Glomerular endothelial cell (primary cell): Measurements from ENCODE around the gene TEK. TPM values are rescaled to one million over a fixed set of nuclear protein-coding genes. Genes with fewer than 3 reads are reported as not detected.
A peak's percentile ranks its signal among the peaks of the same experiment; 100 is the strongest.
"Not testable (repeated sequence)": the region's sequence is repeated elsewhere in the genome, so short reads cannot be mapped to it uniquely, and the experiment has no call there.

Source experiments
- DNase-seq: peaks from one replicate; pipeline ENCODE4 v3.0.0-alpha.2; 2011; ENCODE audit warnings: low read depth, low spot score; ENCODE audit errors: extremely low read depth
- total RNA-seq: library from RNA; depleted of rRNA; stranded (reverse); fragments of >200 nt; gene quantifications from 2 replicates; pipeline ENCODE4 v1.2.3, GENCODE V29; 2015

TEK gene
- total RNA-seq, 1 donor from 2014 or later = 63.0 TPM

DNA sequence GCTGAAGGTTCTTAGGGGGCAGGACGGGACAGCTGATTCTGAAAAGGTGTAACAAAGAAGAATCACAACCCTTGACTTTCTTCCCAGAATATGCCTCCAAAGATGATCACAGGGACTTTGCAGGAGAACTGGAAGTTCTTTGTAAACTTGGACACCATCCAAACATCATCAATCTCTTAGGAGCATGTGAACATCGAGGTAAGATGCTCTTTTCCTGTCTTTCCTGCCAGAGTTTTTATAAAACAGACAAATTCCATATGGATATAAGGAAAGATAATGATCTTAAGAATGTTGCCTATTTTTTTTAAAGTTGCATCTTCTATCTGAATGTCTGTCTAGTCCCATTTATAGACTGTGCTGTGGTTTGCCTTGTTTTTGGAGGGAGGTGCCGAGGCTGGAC, 100.0 kb downstream of the TEK start:
- DNase-seq = no peak

DNA sequence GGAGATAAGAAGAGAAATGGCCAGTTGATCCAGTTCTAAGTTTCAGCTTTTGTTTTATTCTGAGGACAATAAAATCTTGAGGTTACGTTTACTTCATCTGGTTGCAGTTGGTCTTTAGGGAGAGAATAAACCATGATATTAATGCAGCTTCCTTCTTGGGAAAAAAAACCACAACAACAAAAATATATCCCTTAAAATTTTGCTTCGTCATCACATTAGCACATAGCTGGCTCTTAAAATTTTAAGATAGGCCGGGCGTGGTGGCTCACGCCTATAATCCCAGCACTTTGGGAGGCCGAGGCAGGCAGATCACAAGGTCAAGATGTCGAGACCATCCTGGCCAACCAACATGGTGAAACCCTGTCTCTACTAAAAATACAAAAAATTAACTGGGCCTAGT, 101.6 kb downstream of the TEK start:
- DNase-seq = no peak

DNA sequence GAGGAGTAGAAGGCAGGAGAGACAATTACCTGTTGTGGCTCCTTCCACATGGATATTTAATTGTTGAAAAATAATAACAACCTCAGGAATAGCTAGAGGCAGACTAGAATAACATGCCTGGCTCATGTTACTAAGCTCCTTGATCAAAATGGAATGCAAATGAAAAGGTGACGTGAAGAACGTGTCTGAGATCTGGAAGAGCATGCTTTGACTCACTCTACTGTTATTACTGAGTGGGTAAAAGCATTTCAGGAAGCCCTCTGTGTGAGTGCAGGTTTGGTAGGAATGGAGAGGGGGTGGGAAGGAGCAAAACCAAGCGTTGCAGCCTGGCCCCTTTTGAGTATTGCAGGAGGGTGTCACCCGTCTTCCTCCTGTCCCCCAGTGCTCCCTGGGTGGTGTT, 103.2 kb downstream of the TEK start:
- DNase-seq = no peak

DNA sequence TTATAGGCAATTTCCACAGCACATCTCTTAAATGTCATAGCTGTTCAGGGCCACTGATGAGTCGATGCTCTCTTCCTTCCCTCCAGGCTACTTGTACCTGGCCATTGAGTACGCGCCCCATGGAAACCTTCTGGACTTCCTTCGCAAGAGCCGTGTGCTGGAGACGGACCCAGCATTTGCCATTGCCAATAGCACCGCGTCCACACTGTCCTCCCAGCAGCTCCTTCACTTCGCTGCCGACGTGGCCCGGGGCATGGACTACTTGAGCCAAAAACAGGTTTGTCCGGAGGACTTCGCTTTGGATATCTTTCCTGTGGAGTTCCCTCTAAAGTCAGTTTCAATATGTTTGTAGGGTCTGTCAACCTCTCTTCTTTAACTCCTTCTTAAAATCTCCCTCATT, 103.6 kb downstream of the TEK start:
- DNase-seq = no peak

DNA sequence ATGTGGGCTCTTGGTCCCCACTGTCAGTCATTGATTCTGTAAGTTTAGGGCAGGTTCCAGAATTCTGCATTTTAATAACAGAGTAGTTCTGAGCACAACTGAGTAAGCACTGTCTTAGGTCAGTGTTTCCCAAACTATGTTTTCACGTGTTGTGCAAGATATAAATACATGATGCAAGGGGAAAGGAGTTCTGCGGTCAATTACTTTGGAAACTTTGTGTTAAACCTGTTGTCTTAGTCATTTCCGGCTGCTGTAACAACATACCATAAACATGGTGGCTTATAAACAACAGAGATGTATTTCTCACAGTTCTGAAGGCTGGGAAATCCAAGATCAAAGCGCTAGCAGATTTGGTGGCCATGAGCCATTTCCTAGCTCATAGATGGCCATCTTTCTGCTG, 118.2 kb downstream of the TEK start:
- no peak for DNase-seq

DNA sequence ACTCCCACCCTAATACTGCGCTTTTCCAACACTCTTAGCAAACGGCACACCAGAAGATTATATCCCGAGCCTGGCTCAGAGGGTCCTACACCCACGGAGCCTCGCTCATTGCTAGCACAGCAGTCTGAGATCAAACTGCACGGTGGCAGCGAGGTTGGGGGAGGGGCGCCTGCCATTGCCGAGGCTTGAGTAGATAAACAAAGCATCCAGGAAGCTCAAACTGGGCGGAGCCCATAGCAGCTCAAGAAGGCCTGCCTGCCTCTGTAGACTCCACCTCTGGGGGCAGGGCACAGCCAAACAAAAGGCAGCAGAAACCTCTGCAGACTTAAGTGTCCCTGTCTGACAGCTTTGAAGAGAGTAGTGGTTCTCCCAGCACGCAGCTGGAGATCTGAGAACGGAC, 130.6 kb downstream of the TEK start:
- not testable (repeated sequence) for DNase-seq

DNA sequence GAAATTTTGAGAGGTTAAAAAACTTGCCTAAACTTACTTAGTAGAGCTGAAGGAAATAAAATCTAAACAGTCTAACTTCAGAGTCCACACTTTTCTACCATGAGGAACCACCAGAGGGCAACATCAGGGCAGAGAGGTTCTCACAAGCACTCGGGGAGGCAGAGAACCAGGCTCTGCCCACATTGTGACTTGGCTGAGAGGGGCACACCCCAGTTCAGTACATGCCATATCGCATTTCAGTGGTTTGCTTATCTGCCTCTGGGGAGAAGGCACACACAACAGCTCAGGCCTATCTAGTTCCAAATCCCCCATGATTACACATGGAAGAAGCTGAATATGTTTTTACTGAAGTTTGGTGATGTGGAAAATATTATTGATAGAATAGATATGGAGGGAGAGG, 138.7 kb downstream of the TEK start:
- DNase-seq = peak; percentile 12

DNA sequence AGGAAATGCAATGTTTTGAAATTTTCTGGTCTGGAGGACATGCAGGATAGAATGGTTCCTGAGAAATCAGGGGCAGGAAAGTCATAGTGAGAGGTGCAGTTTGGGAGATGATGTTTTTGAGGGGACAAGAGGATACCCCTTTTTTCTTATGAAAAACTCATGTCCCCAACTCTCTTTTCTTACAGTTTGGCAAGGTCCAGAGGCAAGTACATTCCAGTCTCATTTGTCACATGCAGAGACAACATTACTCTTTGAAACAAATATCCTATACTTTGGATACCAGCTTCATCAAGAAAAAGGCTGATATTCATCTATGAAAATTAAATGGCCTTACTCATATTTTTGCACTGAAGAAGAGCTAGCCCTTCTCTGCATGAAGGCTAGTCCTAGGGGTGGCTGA, 139.7 kb downstream of the TEK start:
- DNase-seq = no peak

DNA sequence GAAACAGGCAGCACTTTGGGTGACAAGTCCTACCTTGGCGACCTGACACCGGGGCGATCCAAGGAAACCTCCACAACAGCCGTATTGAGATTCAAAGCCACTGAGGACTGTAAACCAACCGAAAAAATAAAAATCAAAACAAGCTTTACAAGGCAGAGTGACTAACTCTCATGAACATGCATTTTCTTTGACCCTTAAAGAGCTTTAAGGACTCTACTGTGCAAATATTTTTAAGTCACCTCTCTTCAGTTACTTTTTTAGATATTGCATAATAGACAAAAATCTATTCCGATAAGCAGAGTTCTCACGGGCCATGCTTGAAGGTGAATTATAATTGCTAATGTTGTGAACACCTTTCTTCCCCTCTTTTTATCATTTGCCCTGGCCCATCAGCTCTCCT, 149.6 kb downstream of the TEK start:
- DNase-seq = no peak

DNA sequence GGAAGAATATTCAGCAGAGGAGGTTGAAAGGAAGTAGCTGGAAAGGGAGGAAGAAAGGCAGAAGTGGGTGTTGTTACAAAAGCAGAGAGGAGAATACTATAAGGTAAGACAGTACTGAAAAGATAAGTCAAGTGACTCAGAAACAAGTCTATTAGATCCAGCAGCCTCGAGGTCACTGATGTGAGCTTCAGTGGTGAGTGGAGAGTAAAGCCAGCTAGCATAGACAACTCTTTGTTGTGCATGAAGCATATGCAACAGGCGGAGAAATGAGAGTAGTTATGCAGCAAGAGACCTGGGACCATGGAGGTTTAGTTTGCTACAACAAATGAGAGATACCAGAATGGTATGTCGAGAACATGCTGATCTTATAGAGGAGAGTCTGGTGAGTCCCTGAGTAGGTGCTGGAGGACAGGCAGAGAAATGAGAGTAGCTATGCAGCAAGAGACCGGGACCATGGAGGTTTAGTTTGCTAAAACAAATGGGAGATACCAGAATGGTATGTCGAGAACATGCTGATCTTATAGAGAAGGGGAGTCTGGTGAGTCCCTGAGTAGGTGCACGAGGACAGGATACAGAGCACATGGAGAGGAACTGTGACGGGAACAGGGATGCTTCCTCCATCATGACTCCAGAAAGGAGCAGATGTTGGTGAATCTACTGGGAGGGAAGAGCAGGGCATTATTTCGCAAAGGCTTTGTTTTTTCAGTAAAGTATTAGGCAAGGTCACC, 151.9 kb downstream of the TEK start:
- DNase-seq = no peak

DNA sequence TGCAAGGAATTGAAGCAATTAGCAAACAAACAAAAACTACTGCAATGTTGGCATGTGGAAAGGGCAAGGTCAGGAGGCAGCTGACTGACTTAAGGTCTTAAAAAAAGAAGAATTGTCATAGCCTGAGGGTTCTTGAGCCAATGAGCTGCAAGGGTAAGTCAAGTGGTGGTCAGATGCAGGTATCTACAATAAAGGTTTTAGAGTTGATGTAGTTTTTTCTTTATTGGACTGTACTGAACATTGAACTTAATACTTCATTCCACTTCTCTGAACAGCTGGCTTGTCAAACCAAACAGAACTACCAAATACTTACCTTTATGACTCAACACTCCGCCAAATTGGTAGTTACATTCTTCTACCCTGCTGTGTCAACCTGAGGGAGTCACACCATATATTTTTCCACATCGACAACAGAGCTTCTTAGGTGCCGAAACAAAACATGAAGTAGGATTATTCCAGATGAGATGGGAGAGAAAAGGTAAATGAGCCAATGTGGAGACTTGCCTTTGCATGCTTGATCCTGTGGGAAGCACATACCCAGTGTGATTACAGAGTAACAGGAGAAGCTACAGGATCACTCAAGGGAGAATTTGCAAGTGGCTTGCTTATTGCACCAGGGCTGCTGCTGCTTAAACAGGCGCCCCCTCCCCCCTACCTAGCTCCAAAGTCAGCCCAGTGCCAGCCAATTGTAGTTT, 152.6 kb downstream of the TEK start:
- DNase-seq = no peak

DNA sequence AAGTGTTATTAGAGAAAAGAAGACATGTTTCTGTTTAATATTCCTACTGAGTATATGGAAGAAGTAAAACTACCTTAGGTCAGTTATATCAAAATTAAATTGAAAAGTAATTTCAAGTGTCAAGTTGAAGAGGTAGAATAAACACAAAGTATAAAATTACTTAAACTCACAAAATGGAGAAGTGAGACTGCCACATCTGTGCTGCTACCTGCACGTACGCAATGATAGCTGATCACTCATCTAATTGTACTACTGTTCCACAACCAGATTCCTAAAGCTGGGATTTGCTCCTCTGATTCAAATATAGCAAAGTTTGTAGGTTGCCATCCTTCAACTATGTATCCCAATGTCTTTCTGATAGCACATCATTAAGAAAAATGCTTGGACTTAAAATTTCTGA, 163.1 kb downstream of the TEK start:
- DNase-seq = no peak

DNA sequence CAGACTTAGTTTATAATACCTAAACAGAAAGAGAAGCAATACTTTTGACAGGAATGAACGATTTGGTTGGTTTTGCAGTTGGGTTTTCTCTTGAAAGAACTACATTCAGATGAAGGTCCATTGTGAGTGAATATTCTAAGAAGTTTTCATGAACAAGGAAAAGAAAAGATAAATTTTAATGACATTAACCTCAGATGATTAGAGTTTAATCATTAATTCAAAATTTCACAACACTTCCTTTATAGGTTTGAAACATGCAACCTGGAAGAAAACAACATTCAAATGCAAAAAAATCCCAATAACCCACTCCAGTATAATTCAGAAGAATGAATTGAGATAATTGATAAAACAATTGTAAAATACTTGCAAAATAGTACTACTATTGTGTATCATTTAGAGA, 164.2 kb downstream of the TEK start:
- no peak for DNase-seq

DNA sequence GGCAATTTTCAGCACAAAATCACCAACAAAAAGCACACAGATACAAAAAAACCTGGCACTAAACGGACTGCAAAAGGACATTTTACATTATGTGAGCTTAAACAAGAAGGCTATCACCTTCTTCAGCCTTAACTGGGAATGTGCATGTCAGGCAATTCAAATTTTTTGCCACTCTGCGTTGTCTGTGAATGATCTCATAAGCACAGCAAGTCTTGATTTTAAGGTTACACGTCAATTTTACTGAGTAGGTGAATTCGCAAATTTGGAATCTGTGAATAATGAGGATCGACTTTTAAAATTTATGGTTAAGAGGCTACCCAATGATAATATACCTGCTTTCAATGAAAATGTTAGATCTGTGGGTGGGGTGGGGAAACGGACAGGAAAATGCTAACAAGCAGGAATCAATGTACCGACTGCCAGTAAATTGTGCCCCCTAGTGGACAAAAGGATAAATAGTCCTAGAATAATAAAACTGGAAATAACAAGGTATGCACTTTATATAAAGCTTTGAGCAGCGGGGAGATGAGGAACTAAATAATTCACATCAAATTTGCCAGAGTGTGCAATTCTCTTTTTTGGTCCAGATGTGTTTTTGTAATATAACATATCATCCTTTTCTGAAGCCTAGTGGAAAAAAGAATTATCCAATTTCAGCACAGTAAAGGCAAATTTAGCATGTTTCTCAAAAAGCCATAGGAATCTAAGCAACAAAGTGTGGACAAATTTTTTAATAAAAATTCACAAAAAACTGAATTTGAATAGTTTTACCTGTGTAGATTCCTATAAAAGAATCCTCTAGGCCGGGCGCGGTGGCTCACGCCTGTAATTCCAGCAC, 167.4 kb downstream of the TEK start:
- DNase-seq = peak; percentile 57

DNA sequence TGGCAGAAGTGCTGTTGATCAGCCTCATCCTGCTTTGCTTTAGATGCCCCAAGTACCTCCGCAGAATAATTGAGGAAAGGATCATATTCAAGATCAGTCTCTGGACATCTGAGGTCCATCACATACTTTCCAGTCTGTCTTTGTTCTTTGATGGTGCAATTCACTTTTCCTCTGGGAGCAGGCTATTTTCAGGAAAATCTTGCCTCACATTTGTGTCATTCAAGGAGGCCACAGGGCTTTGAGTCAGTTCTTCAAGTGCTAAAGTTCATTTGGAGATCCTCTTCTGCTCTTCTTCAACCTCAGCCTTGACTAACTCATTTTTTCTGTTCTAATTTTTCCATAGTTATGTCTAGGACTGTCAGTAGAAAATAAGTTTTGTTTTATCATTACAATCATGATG, 169.3 kb downstream of the TEK start:
- no peak for DNase-seq

DNA sequence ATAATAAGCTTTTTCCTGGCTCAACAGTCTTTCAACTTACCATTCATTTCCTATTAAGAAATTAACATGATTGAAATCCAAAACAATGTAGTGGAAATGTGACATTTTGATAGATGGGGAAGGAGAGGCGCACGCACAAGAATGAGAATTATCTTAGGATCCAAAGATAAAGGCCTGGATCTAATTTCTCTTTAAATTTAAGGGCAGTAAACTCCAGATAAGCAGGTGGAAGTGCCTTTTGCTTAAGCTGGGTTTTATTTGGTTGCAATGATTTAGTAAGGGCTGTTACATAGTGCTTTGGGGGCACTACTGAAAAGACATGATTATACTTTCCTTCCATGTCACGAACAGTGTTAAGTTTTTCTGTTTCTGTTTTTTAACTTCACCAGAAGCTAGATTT, 170.6 kb downstream of the TEK start:
- DNase-seq = no peak

Other genes with a start within 250 kb of the TEK start
- gene CAAP1, start 216.4 kb upstream of the TEK start, total RNA-seq = 11.8 and 17.2 TPM in 2 replicates
- gene PLAA, start 162.0 kb upstream of the TEK start, total RNA-seq = 38.0 and 46.2 TPM in 2 replicates
- 6.9 and 9.2 TPM in 2 replicates for gene IFT74, start 152.8 kb upstream of the TEK start, total RNA-seq
- not detected in 2 replicates for gene LRRC19, start 103.6 kb upstream of the TEK start, total RNA-seq
- gene EQTN, start 187.9 kb downstream of the TEK start, total RNA-seq = not detected in 2 replicates